GM19452 (cell line): ENCODE results near the gene CHRM4.
A peak's percentile ranks its signal among the peaks of the same experiment; 100 is the strongest.

Experiments used
- ATAC-seq: cut with Tn5 transposase; IDR thresholded peaks from one replicate; pipeline ENCODE4 v1.9.1; 2021; ENCODE audit not compliant: unreplicated experiment

CHRM4 gene

GRCh38 chr11:46369458-46370152 lies 22.0 kb downstream of the CHRM4 start:
- no peak for ATAC-seq

GRCh38 chr11:46367916-46368267 lies 23.7 kb downstream of the CHRM4 start:
- no peak for ATAC-seq

- peak; percentile 64 for ATAC-seq
Observed at GRCh38 chr11:46367244-46367915, 24.2 kb downstream of the CHRM4 start.

- no peak for ATAC-seq
Observed at GRCh38 chr11:46366661-46367161, 24.9 kb downstream of the CHRM4 start.

GRCh38 chr11:46366260-46366659 lies 25.3 kb downstream of the CHRM4 start:
- no peak for ATAC-seq

- no peak for ATAC-seq
Observed at GRCh38 chr11:46364791-46365190, 26.8 kb downstream of the CHRM4 start.

- ATAC-seq: no peak
Observed at GRCh38 chr11:46364056-46364455, 27.5 kb downstream of the CHRM4 start.

- ATAC-seq: no peak
Observed at GRCh38 chr11:46363455-46364005, 28.0 kb downstream of the CHRM4 start.

- no peak for ATAC-seq
Observed at GRCh38 chr11:46363031-46363407, 28.6 kb downstream of the CHRM4 start.

GRCh38 chr11:46362156-46363030 lies 29.2 kb downstream of the CHRM4 start:
- ATAC-seq: no peak

- ATAC-seq: peak; percentile 88
Observed at GRCh38 chr11:46361283-46362155, 30.1 kb downstream of the CHRM4 start.

GRCh38 chr11:46360878-46361277 lies 30.7 kb downstream of the CHRM4 start:
- peak; percentile 14 for ATAC-seq

GRCh38 chr11:46359953-46360352 lies 31.6 kb downstream of the CHRM4 start:
- ATAC-seq: no peak

GRCh38 chr11:46357483-46357936 lies 34.1 kb downstream of the CHRM4 start:
- no peak for ATAC-seq

- no peak for ATAC-seq
Observed at GRCh38 chr11:46356924-46357482, 34.6 kb downstream of the CHRM4 start.

- no peak for ATAC-seq
Observed at GRCh38 chr11:46353698-46354097, 37.9 kb downstream of the CHRM4 start.

GRCh38 chr11:46352063-46352841 lies 39.3 kb downstream of the CHRM4 start:
- ATAC-seq: no peak

- ATAC-seq: no peak
Observed at GRCh38 chr11:46351606-46352005, 40.0 kb downstream of the CHRM4 start.

- ATAC-seq: no peak
Observed at GRCh38 chr11:46351148-46351547, 40.4 kb downstream of the CHRM4 start.
